Stimulated activated CD4-positive, alpha-beta T cell treated with anti-CD3 and anti-CD28 coated beads, Interleukin-2, amount 100 ng/mL, for 4 hours (primary cell): ENCODE measurements around the gene RUSC1.
"Not testable (repeated sequence)": the region's sequence is repeated elsewhere in the genome, so short reads cannot be mapped to it uniquely, and the experiment has no call there.

ENCODE experiments used
- DNase-seq: peaks from one replicate; pipeline ENCODE4 v3.0.0-alpha.2; 2020; ENCODE audit warnings: low read depth

The RUSC1 gene, protein sequence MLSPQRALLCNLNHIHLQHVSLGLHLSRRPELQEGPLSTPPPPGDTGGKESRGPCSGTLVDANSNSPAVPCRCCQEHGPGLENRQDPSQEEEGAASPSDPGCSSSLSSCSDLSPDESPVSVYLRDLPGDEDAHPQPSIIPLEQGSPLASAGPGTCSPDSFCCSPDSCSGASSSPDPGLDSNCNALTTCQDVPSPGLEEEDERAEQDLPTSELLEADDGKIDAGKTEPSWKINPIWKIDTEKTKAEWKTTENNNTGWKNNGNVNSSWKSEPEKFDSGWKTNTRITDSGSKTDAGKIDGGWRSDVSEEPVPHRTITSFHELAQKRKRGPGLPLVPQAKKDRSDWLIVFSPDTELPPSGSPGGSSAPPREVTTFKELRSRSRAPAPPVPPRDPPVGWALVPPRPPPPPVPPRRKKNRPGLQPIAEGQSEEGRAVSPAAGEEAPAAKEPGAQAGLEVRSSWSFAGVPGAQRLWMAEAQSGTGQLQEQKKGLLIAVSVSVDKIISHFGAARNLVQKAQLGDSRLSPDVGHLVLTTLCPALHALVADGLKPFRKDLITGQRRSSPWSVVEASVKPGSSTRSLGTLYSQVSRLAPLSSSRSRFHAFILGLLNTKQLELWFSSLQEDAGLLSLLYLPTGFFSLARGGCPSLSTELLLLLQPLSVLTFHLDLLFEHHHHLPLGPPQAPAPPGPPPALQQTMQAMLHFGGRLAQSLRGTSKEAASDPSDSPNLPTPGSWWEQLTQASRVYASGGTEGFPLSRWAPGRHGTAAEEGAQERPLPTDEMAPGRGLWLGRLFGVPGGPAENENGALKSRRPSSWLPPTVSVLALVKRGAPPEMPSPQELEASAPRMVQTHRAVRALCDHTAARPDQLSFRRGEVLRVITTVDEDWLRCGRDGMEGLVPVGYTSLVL

DNA sequence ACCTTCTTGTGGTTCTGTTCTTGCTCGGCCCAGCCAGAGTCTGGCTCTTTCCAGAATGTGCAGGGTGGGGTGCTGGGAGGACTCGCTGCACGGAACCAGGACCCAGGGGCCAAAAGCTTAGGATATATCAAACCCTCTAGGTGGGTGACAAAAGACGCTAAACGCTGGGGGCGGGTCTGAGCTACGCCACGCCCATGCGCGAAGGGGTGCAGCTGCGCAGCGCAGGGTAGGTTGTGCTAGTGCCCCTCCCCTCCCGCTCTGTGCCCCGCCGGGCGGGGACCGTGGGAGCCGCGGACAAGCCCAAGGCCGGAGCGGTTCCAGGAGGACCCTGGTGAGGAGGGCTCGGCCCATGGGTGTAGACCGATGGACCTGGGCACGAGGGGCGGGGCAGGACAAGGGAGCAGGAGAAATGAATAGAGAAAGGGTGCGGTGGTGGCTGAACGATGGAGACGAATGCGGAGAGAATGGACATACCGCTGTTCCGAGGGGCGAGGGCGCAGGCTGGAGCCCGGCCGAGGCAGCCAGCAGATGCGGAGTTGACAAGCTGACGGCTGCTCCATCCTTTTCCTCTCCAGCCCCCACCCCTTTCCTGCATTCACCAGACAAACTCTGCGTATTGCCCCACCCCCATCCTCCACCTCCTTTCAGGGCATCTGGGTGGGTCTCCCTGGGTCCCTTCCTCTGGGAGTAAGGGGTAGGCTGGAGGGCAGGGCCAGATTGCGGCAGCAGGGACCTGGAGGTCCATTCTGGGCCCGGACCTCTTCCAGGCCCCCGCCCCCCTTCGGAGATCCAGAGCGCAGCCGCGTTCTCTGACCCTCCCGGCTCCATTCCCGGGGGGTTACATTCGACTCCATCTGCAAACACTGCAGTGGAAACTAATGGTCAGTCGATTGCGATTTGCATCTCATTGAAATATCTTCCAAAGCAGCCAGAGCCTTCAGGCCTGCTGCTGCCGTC is at the start of gene RUSC1:
TSS of gene RUSC1 (plus strand) at position 234 of the 957 bp plus-strand sequence. CDS start 880 bp downstream, outside the sequence.
- DNase-seq = peak; percentile 65

DNA sequence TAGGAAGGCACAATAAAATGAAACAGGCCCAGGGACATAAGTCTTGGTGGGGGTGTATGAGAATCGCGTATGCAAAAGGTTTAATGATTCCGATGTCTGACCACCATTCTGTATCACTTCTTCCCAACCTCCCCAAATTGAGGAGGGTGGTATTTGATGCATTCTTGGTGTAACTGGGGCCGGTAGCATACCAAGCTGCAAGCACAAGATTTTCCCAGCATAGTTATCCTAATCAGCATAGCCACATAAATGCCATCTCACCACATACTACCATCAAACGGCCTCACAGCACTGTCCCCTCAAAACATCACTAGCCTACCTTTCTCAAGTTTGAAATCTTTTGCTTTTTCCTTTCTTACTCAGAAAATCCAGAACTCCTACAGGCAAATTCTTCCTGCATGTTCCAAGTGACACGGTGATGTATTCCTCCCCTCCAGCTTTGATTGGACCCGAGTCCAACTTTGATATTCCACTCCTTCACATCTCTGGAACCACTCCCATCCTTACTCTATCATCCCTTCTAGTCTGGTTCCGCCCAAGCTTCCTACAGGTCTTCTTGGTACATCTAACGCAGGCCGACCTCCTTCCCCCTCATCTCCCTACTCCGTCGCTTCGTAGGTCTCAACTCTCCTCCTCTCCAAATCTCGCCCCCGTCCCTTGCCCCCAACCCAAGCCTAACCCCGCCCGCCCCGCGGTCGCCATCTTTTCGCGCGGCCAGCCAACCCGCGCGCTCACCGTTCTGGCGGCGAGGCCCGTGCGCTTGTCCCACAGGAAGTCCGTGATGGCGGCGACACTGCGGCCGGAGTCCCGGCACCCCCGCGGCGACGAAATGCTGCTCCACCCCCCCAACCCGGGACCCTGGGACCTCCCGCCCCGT is 48.0 kb upstream of the RUSC1 start:
- DNase-seq = no peak

DNA sequence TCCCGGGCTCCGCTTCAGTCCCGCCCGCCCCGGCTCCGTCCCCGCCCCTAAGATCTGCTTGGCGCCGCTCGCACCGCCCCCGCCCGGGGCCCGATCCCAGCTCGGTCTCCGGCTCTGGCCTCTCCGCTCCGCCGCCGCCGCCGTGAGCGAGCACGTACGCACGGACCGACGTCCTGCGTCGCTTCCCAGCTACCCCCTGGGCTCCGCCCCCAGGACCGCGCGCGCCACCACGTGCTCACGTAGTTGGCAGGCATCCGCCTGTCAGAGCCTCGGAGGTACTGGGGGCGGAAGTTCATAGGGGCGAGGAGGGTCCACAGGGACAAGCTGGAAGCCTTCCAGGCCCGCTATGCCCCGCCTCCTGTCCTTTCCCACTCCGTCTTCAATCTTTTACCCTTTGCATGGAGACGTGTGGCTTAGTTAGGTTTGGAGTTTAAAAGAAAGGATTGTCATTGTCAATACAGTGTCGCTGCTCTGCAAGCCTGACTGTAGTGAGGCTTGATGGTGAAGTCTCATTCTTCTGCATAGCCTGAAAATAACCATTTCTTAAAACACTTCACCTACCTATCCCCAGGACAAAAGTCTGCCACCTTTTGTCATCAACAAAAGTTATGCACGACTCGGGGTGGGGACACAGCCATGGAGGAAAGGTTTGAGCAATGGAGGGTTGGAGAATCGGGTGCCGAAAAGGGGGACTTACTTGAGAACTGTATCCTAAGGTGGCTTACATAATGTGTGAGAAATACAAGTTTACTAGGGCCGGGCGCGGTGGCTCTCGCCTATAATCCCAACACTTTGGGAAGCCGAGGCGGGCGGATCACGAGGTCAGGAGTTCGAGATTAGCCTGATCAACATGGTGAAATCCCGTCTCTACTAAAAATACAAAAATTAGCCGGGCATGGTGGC is 47.1 kb upstream of the RUSC1 start, which contains the start of gene CLK2:
TSS of gene CLK2 (minus strand) at position 162 of the 903 bp plus-strand sequence. CDS start 2,527 bp downstream, outside the sequence.
- DNase-seq = peak; percentile 96

DNA sequence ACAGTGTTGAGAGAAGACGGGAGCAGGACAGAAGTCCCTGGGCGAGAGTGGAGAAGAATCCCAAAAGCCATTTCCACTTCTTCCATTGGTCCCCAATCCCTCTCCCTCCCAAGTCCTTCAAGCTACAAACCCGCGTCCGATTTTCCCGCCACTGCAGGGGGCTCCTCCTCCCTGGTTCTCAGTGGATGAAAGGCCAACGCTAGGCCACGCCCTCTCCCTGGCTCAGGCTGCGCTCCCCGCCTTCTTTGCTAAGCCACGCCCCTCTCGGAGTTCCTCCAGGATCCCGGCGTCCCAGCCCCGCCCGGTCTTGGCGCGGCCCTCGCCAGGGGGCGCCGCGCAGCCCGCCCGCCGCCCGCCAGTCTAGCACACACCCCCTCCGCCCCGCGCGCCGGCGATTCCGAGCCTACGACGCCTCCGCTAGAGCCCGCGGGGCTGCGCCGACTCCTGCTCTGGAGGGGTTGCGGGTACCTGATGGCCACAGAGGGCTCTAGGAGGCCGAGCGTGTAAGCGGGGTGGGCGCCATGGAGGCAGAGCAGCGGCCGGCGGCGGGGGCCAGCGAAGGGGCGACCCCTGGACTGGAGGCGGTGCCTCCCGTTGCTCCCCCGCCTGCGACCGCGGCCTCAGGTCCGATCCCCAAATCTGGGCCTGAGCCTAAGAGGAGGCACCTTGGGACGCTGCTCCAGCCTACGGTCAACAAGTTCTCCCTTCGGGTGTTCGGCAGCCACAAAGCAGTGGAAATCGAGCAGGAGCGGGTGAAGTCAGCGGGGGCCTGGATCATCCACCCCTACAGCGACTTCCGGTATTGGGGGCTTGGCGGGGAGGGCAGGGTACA is 43.4 kb upstream of the RUSC1 start, which contains the start of gene HCN3:
TSS of gene HCN3 (plus strand) at position 394 of the 832 bp plus-strand sequence. CDS start at position 522, 128 bp downstream.
- DNase-seq = peak; percentile 93

DNA sequence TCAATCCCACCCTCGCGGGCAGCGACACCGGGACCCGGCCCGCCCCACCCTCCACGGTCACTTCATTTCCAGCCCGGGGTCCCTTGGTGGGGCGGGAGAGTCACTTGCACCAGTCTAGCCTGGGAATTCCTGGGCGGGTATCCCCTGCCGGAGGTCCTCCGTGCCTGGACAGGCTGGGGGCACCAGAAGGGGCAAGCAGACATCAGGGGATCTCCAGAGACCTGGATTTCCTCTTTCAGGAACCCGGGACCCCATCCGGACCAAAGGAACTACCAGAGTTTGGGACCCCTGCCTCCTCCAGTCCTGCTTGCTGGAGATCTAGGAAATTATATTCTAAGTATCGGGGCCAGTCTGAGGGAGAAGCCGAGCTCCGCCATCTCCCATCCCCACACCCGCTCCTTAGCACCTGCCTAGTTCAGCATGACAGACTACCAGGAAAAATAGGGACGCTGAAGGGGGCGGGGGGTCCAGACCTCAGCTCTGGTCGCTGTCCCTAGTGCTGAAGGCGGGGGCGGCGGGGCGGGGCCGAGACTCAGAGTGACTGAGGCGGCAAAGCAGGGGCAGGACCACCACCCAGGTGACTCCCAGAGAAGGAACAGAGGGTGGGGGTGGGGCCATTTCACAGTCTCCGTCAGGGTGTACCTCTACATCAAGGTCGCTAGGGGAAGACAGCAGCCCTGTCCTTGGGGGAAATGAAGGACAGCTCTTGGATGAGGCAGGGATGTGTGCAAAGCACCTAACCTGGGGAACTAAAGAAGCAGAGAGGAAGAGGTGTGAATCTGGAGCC is 42.6 kb upstream of the RUSC1 start:
- peak; percentile 59 for DNase-seq

DNA sequence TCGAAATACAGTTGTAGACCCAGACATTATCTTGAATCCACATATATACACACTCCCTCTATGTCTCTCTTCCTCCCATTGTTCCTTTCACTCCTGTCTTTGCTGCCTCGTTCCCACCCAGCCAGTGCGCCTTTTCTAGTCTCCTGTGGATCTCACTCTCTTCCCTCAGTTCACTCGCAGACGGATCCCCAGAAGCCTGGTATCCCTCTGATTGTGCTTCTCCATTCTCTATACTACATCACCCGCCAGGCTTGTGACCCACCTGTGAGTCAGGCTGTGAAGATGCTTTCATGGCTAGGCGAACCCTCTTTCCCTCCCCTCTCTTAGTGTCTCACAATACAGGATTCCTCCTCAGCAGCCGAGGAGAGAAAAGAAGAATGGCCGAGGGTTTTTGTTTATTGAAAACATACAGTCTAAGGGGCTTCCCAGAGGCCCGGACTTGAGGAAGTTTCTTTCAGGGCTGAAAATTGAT is 42.0 kb upstream of the RUSC1 start:
- DNase-seq = no peak

DNA sequence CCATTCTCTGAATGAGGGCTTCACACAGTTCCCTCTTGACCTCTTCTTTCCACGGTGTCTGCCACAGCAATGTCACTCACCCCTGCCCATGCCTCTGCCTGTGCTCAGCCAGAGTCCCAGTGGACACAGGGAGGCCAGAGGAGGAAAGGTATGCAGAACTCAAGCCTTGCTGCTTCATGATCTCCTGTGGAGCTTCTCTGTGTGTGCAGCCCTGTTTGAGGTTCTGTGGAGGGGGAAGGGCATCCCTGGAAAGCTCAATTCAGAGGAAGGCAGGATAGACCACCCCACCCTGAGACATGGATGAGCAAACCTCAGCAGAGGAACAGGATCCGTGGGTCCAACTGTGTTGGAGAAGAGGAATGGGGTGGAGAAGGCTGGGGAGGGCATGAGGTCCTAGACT is 41.4 kb upstream of the RUSC1 start:
- DNase-seq = no peak

DNA sequence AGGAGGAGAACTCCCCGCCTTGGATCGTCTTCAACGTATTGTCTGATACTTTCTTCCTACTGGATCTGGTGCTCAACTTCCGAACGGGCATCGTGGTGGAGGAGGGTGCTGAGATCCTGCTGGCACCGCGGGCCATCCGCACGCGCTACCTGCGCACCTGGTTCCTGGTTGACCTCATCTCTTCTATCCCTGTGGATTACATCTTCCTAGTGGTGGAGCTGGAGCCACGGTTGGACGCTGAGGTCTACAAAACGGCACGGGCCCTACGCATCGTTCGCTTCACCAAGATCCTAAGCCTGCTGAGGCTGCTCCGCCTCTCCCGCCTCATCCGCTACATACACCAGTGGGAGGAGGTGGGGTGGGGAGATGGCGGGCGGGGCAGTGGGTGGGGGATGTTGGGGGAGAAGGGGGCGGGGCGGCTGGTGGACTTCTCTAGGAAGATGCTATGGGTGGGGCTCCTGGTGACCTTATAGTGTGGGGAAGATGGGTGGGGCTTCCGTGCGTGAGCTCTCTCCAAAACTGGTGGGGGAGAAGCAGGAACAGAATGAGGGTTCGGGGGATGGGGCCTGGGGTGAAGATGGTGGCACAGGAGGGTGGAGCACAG is 38.1 kb upstream of the RUSC1 start:
- DNase-seq = no peak

DNA sequence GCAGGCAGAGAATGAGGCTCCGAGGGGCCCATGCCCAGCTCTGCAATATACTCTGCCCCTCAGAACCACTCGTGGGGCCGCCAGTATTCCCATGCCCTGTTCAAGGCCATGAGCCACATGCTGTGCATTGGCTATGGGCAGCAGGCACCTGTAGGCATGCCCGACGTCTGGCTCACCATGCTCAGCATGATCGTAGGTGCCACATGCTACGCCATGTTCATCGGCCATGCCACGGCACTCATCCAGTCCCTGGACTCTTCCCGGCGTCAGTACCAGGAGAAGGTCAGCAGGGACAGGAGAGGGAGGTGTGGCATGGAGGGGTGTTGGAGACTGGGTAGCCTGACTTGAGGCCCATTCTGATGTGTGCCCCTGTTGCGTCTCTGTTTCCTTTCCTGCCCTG is 36.2 kb upstream of the RUSC1 start:
- no peak for DNase-seq

DNA sequence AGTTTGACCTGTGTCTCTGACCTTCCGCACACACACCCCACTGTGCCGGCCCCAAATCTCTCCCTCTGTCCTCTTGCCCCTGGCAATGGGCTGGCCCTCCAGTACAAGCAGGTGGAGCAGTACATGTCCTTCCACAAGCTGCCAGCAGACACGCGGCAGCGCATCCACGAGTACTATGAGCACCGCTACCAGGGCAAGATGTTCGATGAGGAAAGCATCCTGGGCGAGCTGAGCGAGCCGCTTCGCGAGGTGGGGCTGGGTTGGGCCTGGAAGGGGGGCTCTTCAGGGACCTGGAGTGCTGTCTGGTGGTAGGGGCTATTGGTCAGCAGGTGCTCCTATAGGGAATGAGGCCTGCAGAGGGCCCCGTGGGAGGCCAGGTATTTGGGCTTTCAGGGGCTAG is 35.6 kb upstream of the RUSC1 start:
- no peak for DNase-seq

DNA sequence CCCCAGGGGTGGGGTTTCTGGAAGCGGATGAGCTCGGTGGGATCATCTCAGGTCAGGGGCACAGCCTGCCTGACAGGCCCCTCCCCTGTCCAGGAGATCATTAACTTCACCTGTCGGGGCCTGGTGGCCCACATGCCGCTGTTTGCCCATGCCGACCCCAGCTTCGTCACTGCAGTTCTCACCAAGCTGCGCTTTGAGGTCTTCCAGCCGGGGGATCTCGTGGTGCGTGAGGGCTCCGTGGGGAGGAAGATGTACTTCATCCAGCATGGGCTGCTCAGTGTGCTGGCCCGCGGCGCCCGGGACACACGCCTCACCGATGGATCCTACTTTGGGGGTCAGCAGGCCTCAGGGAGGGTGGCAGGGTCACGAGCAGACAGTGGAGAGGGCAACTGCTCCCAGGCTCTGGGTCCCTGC is 35.1 kb upstream of the RUSC1 start:
- no peak for DNase-seq

DNA sequence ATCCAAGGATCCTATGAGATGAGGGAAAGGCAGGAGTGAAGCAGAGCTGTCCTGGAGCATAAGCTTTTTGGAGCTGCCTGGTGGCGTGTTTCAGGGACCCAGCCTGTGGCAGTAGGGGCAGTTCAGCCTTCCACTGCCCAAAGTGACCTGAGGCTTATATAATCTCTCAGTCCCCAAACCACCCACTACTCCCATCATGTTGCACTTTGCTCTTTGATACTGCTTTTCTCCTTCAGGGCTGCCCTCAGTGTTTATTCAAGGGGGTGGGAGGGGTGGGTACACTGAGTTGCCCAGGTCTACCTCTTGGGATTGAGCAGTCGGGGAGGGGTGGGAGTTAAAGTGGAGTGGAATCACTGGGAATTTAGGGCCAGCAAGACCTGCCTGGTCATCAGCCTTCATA is 34.1 kb upstream of the RUSC1 start:
- DNase-seq = no peak

DNA sequence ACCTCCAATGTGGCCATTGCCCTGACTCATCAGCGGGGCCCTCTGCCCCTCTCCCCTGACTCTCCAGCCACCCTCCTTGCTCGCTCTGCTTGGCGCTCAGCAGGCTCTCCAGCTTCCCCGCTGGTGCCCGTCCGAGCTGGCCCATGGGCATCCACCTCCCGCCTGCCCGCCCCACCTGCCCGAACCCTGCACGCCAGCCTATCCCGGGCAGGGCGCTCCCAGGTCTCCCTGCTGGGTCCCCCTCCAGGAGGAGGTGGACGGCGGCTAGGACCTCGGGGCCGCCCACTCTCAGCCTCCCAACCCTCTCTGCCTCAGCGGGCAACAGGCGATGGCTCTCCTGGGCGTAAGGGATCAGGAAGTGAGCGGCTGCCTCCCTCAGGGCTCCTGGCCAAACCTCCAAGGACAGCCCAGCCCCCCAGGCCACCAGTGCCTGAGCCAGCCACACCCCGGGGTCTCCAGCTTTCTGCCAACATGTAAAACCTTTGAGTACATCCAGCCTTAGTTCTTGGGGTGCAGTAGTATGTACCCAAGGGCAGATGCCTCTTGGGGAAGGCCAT is 32.6 kb upstream of the RUSC1 start:
- DNase-seq = no peak

DNA sequence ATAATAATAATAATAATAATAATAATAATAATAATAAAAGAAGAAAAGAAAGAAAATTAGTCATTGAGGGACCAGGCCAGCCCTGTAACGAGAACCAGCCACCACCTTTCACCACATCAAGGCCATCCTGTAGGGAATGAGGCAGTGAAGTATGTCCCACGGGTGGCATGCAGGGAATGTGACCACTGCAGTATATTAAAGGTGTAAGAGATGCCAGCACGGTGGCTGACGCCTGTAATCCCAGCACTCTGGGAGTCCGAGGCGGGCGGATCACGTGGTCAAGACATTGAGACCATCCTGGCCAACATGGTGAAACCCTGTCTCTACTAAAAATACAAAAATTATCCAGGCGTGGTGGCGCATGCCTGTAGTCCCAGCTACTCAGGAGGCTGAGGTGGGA is 29.7 kb upstream of the RUSC1 start:
- DNase-seq = not testable (repeated sequence)

DNA sequence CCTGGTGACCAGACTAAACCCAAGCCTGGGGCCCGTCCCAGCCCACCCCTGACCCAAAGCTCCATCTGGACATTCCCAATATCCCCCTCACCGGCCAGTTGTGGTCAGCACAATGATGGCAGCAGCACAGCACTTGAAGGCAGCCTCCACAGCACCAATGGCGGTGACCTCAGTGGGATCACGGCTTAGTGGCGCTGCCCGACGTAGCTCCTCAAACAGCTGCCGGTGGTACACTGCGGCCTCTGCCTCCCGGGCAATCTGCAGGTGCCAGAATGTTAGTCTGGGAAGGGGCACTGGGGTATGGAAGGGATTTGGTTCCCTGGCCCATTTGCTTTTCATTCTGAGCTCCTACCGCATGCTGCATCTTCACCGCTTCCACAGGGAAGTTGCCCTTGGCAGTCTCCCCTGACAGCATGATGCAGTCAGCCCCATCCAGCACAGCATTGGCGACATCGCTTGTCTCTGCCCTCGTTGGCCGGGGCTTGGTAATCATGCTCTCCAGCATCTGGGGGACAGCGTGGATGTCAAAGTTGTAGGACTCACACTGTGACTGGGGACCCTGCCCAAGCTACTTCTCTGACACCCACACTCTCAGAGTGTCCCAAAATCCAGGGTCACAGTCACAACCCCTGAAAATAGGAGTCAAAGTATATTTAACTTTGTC is 27.5 kb upstream of the RUSC1 start:
- no peak for DNase-seq

DNA sequence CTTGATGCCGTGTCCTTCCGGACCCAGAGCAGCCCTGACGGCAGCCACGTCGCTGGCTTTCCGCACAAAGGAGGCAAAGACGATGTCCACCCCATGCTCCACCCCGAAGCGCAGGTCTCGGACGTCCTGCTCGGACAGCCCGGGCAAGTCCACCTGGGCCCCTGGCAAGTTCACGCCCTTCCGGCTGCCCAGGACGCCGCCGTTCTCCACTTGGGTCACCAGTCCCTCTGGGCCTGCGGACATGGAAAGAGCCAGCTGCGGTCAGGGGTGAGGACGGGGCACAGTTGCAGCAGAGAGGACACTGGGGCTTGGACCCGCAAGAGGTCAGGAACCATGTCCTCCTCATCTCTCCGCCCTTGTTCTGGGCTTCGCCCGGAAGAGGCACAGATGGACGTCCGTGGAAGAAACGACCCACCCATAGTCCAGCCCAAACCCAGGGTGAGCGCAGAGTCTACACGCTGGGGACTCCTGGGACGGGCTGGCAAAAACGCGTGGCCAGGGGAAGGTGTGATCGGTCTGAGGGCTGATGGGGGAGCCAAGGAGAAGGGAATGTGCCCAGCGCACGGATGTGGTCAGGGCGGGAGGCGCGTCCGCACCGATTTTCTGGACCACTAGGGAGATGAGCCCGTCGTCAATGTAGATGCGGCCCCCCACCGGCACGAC is 26.0 kb upstream of the RUSC1 start:
- no peak for DNase-seq
